GM12892 (cell line): ENCODE results near the gene RBPMS2.

Experiments used
- POLR2A ChIP-seq: IDR thresholded peaks from 2 replicates; pipeline ENCODE4 v1.6.1; 2011; ENCODE audit warnings: low read depth, low read length, control low read depth
- POLR2AphosphoS5 ChIP-seq: IDR thresholded peaks from 2 replicates; pipeline ENCODE4 v1.6.1; 2011; ENCODE audit warnings: low read depth, low read length, control low read depth

DNA sequence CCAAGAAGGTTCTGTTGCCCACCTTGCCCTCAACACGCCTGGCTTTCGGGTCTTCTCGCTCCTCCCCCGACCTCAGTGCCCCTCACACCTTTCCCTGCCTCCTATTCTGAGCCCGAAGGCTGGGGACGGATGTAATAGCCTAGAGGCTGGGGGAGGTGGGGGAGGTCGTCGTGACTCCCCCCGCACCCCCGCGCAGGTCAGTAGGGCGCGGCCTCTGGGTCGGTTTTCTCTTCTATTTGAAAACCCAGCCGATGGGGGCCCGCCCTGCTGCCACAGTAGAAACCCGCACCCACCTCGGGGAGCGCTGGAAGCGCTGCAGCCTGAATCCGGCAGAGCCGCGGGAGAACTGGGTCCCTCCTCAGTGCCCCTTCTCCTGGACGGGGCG is 1.0 kb upstream of the RBPMS2 start:
- no peak for TF ChIP-seq POLR2AphosphoS5
- TF ChIP-seq POLR2A, result no peak
